Esophagus muscularis mucosa (tissue), 2 donors: ENCODE data around the gene PDE1A.

ENCODE experiments used
- POLR2A ChIP-seq: fragments of 450-650 bp; IDR thresholded peaks from one replicate; pipeline ENCODE4 v1.6.1; 2017; ENCODE audit warnings: antibody characterized with exemption, moderate library complexity, mild to moderate bottlenecking, low read depth
- POLR2AphosphoS5 ChIP-seq, 2 donors: sonication (generic); formaldehyde crosslinking; IDR thresholded peaks; one replicate each; pipeline ENCODE4 v1.6.1; 2017; ENCODE audit warnings: antibody characterized with exemption in 2 of 2

GRCh38 chr2:182321096-182321495, 105.7 kb downstream of the PDE1A start:
- TF ChIP-seq POLR2AphosphoS5 (IDR thresholded peaks at IDR 0.05) (no peak), POLR2A (no peak)
